GM23338 (cell line): Measurements from ENCODE around the gene DCLK1. TPM values are rescaled to one million over a fixed set of nuclear protein-coding genes. Genes with fewer than 3 reads are reported as not detected.
A peak's percentile ranks its signal among the peaks of the same experiment; 100 is the strongest.

Source experiments
- ATAC-seq: fragments of 200-7000 bp; cut with Tn5 transposase; 3 replicates; pipeline ENCODE4 v1.9.1; 2020
- DNase-seq: peaks from one replicate; pipeline ENCODE4 v3.0.0-alpha.2; 2015; ENCODE audit warnings: low spot score
- H2AFZ ChIP-seq: fragments of 200-600 bp; sonication (generic); 2 replicates; pipeline ENCODE4 v1.8.0; 2016; ENCODE audit warnings: antibody characterized with exemption, mild to moderate bottlenecking, moderate library complexity
- H3F3A ChIP-seq: fragments of 200-600 bp; sonication (generic); replicated peaks from 2 replicates; pipeline ENCODE4 v1.8.0; 2017; ENCODE audit warnings: antibody characterized with exemption, mixed run types, low read depth
- H3K27ac ChIP-seq: fragments of 200-600 bp; sonication (generic); 2 replicates; pipeline ENCODE4 v1.6.1; 2016; ENCODE audit warnings: low read depth
- H3K27me3 ChIP-seq: fragments of 200-600 bp; sonication (generic); 2 replicates; pipeline ENCODE4 v1.8.0; 2016; ENCODE audit warnings: mild to moderate bottlenecking, mixed run types, moderate library complexity; ENCODE audit not compliant: insufficient read depth
- H3K36me3 ChIP-seq: fragments of 200-600 bp; sonication (generic); 2 replicates; pipeline ENCODE4 v1.8.0; 2016; ENCODE audit warnings: mild to moderate bottlenecking; ENCODE audit not compliant: insufficient read depth
- H3K4me1 ChIP-seq: fragments of 200-600 bp; sonication (generic); 2 replicates; pipeline ENCODE4 v1.8.0; 2016; ENCODE audit warnings: mild to moderate bottlenecking, moderate library complexity; ENCODE audit not compliant: insufficient read depth
- H3K4me2 ChIP-seq: fragments of 200-600 bp; sonication (generic); 2 replicates; pipeline ENCODE4 v1.7.1; 2017; ENCODE audit warnings: mixed run types
- H3K4me3 ChIP-seq: fragments of 200-600 bp; sonication (generic); 2 replicates; pipeline ENCODE4 v1.6.1; 2016; ENCODE audit warnings: mixed run types
- H3K79me2 ChIP-seq: fragments of 200-600 bp; sonication (generic); replicated peaks from 2 replicates; pipeline ENCODE4 v1.8.0; 2017; ENCODE audit warnings: mild to moderate bottlenecking; ENCODE audit not compliant: insufficient read depth
- H3K9me2 ChIP-seq: fragments of 200-600 bp; sonication (generic); 2 replicates; pipeline ENCODE4 v1.8.0; 2017; ENCODE audit not compliant: insufficient read depth
- H4K20me1 ChIP-seq: fragments of 200-600 bp; sonication (generic); replicated peaks from 2 replicates; pipeline ENCODE4 v1.8.0; 2017; ENCODE audit warnings: mild to moderate bottlenecking; ENCODE audit not compliant: insufficient read depth
- H3K27ac Mint-ChIP-seq: 2 replicates; pipeline ENCODE4 v1.8.0; 2020; ENCODE audit warnings: inconsistent platforms, mild to moderate bottlenecking, moderate library complexity, mixed read lengths
- H3K27me3 Mint-ChIP-seq: 3 replicates; pipeline ENCODE4 v1.8.0; 2022; ENCODE audit warnings: low read depth, mild to moderate bottlenecking, moderate library complexity, mixed read lengths, inconsistent platforms; ENCODE audit not compliant: insufficient read depth, poor library complexity
- H3K36me3 Mint-ChIP-seq: 3 replicates; pipeline ENCODE4 v1.8.0; 2021; ENCODE audit warnings: low read depth, mild to moderate bottlenecking, inconsistent platforms, moderate library complexity, mixed read lengths
- H3K4me1 Mint-ChIP-seq: 3 replicates; pipeline ENCODE4 v1.8.0; 2020; ENCODE audit warnings: mild to moderate bottlenecking, inconsistent platforms, mixed read lengths
- H3K4me3 Mint-ChIP-seq: 3 replicates; pipeline ENCODE4 v1.8.0; 2021; ENCODE audit warnings: moderate library complexity, mild to moderate bottlenecking, inconsistent platforms, mixed read lengths
- H3K9me3 Mint-ChIP-seq: 3 replicates; pipeline ENCODE4 v1.8.0; 2020; ENCODE audit warnings: moderate library complexity, mild to moderate bottlenecking, inconsistent platforms, mixed read lengths
- CREB1 ChIP-seq: fragments of 250-450 bp; sonication (Bioruptor Pico); IDR thresholded peaks from 2 replicates; pipeline ENCODE4 v1.5.0; 2020; ENCODE audit warnings: low read depth, mild to moderate bottlenecking, moderate library complexity
- CTCF ChIP-seq, 2 experiments: fragments of 200-600 bp in 1 of 2; sonication (generic) in 1 of 2; conservative IDR thresholded peaks; 2 replicates each; pipeline versions ENCODE4 v1.5.1 to v1.6.1; 2016 to 2017; ENCODE audit warnings: antibody characterized with exemption in 2 of 2, low read depth in 2 of 2, mild to moderate bottlenecking in 2 of 2, moderate library complexity in 1 of 2
- ETS1 ChIP-seq: IDR thresholded peaks from 2 replicates; pipeline ENCODE4 v1.6.1; 2016; ENCODE audit warnings: antibody characterized with exemption
- EZH2 ChIP-seq: fragments of 200-600 bp; sonication (generic); IDR thresholded peaks from one replicate; pipeline ENCODE4 v1.8.0; 2017; ENCODE audit warnings: antibody characterized with exemption, mild to moderate bottlenecking, low read depth; ENCODE audit not compliant: unreplicated experiment
- EZH2phosphoT487 ChIP-seq: fragments of 200-600 bp; sonication (generic); IDR thresholded peaks from one replicate; pipeline ENCODE4 v1.8.1; 2018; ENCODE audit warnings: antibody characterized with exemption; ENCODE audit not compliant: unreplicated experiment
- JUNB ChIP-seq: IDR thresholded peaks from one replicate; pipeline ENCODE4 v1.6.1; 2016; ENCODE audit warnings: antibody characterized with exemption; ENCODE audit not compliant: unreplicated experiment
- NANOG ChIP-seq: IDR thresholded peaks from 2 replicates; pipeline ENCODE4 v1.6.1; 2016; ENCODE audit warnings: antibody characterized with exemption, borderline replicate concordance
- POLR2AphosphoS5 ChIP-seq: IDR thresholded peaks from 2 replicates; pipeline ENCODE4 v1.6.1; 2016; ENCODE audit warnings: antibody characterized with exemption, low read depth
- REST ChIP-seq: IDR thresholded peaks from one replicate; pipeline ENCODE4 v1.6.1; 2018; ENCODE audit warnings: antibody characterized with exemption; ENCODE audit not compliant: unreplicated experiment
- STAT1 ChIP-seq: IDR thresholded peaks from one replicate; pipeline ENCODE4 v1.6.1; 2016; ENCODE audit warnings: antibody characterized with exemption; ENCODE audit not compliant: unreplicated experiment
- ZNF114 ChIP-seq: fragments of 250-450 bp; sonication (Bioruptor Pico); IDR thresholded peaks from 2 replicates; pipeline ENCODE4 v1.5.0; 2020; ENCODE audit warnings: mild to moderate bottlenecking, moderate library complexity
- ZNF331 ChIP-seq: fragments of 250-450 bp; sonication (Bioruptor Pico); IDR thresholded peaks from 2 replicates; pipeline ENCODE4 v1.5.0; 2020; ENCODE audit warnings: low read depth, mild to moderate bottlenecking, moderate library complexity
- ZNF462 ChIP-seq: fragments of 250-450 bp; sonication (Bioruptor Pico); IDR thresholded peaks from 2 replicates; pipeline ENCODE4 v1.5.0; 2020; ENCODE audit warnings: mild to moderate bottlenecking, moderate library complexity
- polyA plus RNA-seq: library from polyadenylated mRNA; unstranded; fragments of >200 nt; fragmentation: Nextera tagmentation; extraction: Ambion mirVana; gene quantifications from 2 replicates; pipeline ENCODE4 v1.2.1, GENCODE V29; 2016
- total RNA-seq: library from RNA; depleted of rRNA; stranded (reverse); fragments of >200 nt; shearing (Covaris generic); gene quantifications from 2 replicates; pipeline ENCODE4 v1.2.3, GENCODE V29; 2014

DCLK1 gene
- total and polyA plus RNA-seq, 2 experiments from 2014 or later, result 13.1 to 57.7 TPM

GRCh38 chr13:36054041-36054440 is 77.1 kb downstream of the DCLK1 start:
- Mint-ChIP-seq H3K27me3 (no peaks in the 10 kb centered on the region), H3K4me3 (no peak overlapping the region), H3K4me1 (peaks cover 8% of the 10 kb centered on the region), H3K9me3 (peaks cover 10% of the 10 kb centered on the region), H3K27ac (no peak overlapping the region), H3K36me3 (peaks cover 10% of the 10 kb centered on the region; the same call in 2 of the 3 replicates)
- Histone ChIP-seq H3K36me3 (no peaks in the 10 kb centered on the region), H3F3A (no peaks in the 10 kb centered on the region), H3K9me2 (no peaks in the 10 kb centered on the region), H3K4me2 (0 out of 2 replicates have a peak overlapping the region, but pooled peaks have one; percentile 9), H3K27ac (peak overlapping the region; percentile 11; the same call in 1 of the 2 replicates), H3K27me3 (no peaks in the 10 kb centered on the region), H4K20me1 (no peaks in the 10 kb centered on the region), H3K79me2 (no peaks in the 10 kb centered on the region; the same call in 1 of the 2 replicates), H3K4me1 (peaks cover 18% of the 10 kb centered on the region; the same call in 1 of the 2 replicates), H2AFZ (no peak overlapping the region), H3K4me3 (no peak overlapping the region)
- ATAC-seq, result no peak
- no peak for DNase-seq
- TF ChIP-seq EZH2 (no peak), REST (no peak), CREB1 (CRISPR knock-in tag) (no peak), JUNB (no peak), NANOG (no peak), STAT1 (no peak), ZNF114 (CRISPR knock-in tag) (no peak), EZH2phosphoT487 (no peak), ZNF331 (CRISPR knock-in tag) (no peak), POLR2AphosphoS5 (no peak), CTCF (conservative IDR thresholded peaks at IDR 0.05; ENCODE audit: low read depth in 2 of 2) (no peak), ZNF462 (CRISPR knock-in tag) (no peak), ETS1 (no peak)
